Right renal pelvis (tissue), 4 donors: Measurements from ENCODE around the gene SH3D19. TPM values are rescaled to one million over a fixed set of nuclear protein-coding genes. Genes with fewer than 3 reads are reported as not detected.
"Not testable (repeated sequence)": the region's sequence is repeated elsewhere in the genome, so short reads cannot be mapped to it uniquely, and the experiment has no call there.

Experiments used
- DNase-seq, 4 donors: peaks; one replicate each; pipeline ENCODE4 v3.0.0-alpha.2; 2013; ENCODE audit warnings: low read depth in 4 of 4, low spot score in 3 of 4, missing footprints in 1 of 4
- polyA plus RNA-seq, 4 donors: library from polyadenylated mRNA; unstranded; fragments of 120-200 nt; gene quantifications; one replicate each; pipeline ENCODE4 v1.2.1, GENCODE V29; 2013; ENCODE audit not compliant: insufficient read length in 4 of 4

Gene SH3D19
- polyA plus RNA-seq, 4 donors, result 27.5 to 32.9 (median 29.4) TPM

DNA sequence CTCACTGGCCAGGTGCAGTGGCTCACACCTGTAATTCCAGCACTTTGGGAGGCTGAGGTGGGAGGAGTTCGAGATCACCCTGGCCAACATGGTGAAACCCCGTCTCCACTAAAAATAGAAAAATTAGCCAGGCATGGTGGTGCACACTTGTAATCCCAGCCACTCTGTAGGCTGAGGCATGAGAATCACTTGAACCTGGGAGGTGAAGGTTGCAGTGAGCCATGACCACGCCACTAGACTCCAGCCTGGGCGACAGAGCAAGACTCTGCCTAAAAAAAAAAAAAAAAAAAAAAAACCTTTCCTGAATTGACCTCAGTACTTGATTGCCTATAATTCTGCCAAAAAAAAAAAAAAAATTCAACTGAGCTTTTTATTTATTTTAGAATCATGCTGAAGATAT, 3.2 kb downstream of the SH3D19 start:
- DNase-seq, result not testable (repeated sequence)

DNA sequence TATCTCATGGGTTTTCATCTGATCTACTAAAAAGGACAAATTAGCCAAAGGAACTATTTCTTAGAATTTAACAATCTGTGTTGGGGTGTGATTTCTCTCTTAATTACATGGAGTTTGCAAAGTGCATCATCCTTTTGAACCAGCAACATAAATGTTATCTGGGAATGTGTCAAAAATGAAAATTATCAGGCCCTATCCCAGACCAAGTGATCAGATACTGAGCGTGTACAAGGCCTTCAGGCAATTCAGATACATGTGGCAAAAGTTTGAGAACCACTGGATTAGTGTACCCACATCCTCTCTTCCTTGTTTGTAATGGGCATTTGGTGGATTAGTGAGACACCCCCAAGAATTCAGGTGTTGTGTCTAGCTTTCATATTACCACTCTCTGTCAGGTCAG, 3.8 kb downstream of the SH3D19 start:
- DNase-seq, result no peak

DNA sequence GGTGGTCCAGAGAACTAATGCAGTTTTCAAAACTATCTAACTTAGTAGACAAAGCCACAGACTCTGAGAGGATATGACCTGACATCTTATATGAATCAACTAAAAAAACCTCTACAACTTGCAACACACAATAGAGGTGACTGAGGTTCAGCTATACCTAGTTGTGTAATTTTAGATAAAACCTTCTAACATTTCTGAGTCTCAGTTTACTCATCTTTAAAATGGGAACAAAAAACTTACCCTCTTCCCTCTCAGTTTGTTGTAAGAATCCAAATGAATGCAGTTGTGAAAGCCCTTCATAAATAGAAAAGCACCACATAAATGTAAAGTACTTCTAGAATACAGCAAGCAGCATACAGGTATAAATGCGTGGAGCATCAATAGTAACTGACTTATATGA, 5.9 kb downstream of the SH3D19 start:
- no peak for DNase-seq

DNA sequence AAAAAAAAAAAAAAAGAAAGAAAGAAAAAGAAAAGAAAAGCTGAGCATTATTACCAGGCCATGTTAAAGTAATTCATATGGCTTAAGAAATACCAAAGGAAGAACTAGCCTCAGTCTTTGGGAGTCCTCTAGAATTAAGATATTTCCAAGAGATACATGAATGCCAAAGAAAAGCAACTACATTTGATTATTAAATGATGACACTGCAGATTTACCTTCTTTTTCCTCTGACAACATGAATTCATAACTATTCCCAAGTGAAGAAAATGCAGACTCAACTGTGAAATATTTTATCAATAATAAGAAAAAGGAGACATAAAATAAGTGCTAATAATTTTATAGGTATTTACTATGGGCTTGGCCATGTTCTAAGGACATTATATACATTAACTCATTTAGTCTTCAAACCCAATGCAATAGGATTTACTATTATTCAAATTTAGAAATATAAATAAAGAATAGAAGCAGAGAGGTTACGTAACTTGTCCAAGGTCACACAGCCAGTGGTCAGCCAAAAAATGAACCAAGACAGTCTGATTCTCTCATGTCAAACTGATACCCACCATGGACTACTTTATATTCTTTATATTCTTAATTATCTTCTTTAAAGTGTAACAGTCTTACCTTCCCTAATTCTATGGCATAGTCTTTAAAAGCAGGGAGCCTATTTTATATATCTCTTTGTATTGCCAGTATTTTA, 6.9 kb downstream of the SH3D19 start:
- DNase-seq, result no peak

GRCh38 chr4:151316645-151317044, 8.8 kb downstream of the SH3D19 start:
- DNase-seq, result no peak

- DNase-seq, result no peak
These were observed 10.1 kb downstream of the SH3D19 start for GRCh38 chr4:151315212-151315886.

GRCh38 chr4:151314479-151314878, 10.9 kb downstream of the SH3D19 start:
- DNase-seq, result no peak

- no peak for DNase-seq
These were observed 11.4 kb downstream of the SH3D19 start for GRCh38 chr4:151314010-151314355.

GRCh38 chr4:151313306-151314009, 11.9 kb downstream of the SH3D19 start:
- no peak for DNase-seq

DNA sequence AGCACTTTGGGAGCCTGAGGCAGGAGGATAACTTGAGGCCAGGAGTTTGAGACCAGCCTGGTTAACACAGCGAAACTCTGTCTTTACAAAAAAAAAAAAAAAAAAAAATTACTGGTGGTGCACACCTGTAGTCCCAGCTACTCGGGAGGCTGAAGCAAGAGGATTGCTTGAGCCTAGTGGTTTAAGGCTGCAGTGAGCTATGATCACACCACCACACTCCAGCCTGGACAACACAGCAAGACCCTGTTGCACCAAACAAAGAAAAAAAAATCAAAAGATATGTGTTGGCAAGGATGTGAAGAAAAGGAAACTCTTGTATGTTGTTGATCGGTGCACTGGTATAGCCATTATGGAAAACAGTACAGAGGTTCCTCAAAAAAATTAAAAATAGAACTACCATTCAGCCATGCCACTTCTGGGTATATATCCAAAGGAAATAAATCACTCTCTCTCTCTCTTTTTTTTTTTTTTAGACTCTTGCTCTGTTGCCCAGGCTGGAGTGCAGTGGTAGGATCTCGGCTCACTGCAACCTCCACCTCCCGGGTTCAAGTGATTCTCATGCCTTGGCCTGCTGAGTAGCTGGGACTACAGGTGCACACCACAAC, 15.2 kb downstream of the SH3D19 start:
- no peak for DNase-seq

DNA sequence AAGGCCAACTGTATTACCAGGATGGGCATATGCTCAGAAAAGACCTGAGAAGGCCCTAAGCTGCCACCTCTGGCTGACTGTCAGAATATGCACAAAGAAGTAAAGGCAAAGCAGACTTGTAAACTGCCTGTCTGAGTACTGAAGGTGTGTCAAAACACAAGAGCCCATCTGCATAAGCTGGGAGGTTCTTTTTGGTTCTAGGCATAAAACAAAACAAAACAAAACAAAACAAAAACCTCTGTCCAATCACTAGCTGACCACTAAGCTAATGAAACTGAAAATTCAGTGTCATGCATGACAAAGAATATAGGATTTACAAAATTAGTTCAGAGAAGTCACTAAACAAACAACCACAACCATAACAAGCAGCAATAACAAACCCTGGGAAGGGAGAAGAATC, 20.6 kb downstream of the SH3D19 start:
- DNase-seq, result no peak

DNA sequence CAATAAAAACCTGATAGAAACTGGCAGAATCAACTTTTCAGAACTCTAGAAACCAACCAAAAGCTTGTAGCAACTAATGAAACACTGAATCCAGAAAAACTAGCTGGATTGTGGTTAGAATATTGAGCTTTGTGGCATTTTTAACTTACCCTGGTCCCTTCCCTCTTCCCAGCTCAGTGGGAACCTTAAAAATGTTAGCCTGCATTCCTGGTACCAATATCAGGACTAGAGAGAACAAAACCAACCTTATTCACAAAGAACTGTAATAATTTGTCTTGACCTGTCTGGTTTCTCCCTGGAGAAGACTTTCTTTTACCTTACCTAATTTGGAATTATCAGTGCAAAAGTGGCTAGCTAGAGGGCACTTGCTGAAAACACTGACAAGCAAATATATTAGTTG, 21.2 kb downstream of the SH3D19 start:
- no peak for DNase-seq

DNA sequence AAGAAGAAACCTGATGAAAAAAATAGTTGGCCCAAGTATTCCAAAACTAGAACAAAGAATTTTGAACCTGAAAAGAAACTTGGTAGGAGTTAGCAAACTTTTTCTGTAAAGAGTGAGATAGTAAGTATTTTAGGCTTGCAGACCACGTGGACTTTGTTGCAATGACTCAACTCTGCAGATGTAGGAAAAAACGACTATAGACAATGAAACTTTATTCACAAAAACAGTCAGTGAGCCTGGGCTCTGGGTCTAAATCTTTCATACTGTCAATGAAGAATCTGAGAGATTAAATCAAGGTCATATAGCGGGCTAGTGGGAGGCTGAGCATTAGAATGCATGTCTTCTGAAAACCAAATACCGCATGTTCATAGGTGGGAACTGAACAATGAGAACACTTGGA, 23.0 kb downstream of the SH3D19 start:
- DNase-seq, result no peak

DNA sequence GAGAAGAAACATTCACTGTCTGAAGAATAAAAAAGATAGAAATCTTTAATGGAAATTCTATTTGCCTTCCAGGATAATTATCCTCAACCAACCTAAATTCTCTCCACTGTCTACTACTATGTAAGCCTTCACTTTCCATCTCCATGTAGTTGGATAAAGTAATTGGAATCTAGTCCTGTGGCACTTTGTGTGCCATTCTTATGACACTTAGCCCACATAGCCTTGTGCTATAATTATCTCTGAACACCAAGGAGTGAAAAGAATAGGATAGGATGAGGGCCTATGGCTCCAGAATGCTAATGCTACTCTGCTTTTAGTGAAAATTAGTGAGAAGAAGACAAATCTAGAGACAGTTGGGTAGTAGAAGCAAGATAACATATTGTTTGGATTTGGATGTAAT, 28.2 kb downstream of the SH3D19 start:
- no peak for DNase-seq

- no peak for DNase-seq
These were observed 29.2 kb downstream of the SH3D19 start for GRCh38 chr4:151296227-151296626.

- DNase-seq, result no peak
These were observed 30.4 kb downstream of the SH3D19 start for GRCh38 chr4:151294833-151295496.

GRCh38 chr4:151292038-151292437, 33.4 kb downstream of the SH3D19 start:
- DNase-seq, result no peak

- DNase-seq, result no peak
These were observed 33.9 kb downstream of the SH3D19 start for GRCh38 chr4:151291485-151291884.

GRCh38 chr4:151287409-151287808, 38.0 kb downstream of the SH3D19 start:
- DNase-seq, result no peak

- DNase-seq, result no peak
These were observed 40.7 kb downstream of the SH3D19 start for GRCh38 chr4:151284534-151285245.
